H1 (cell line): ENCODE results near the gene CACNA2D1. TPM values are rescaled to one million over a fixed set of nuclear protein-coding genes. Genes with fewer than 3 reads are reported as not detected.

Source experiments
- CTCF ChIA-PET: fragments of 300-600 bp; sonication (Branson Sonifier 250); formaldehyde crosslinking; loops from one replicate; lab custom pipeline; 2021; ENCODE audit not compliant: partially characterized antibody; lab: Charles Lee
- POLR2A ChIA-PET: fragments of 300-600 bp; sonication (Branson Sonifier 250); formaldehyde crosslinking; loops from one replicate; lab custom pipeline; 2021; ENCODE audit warnings: inconsistent platforms; ENCODE audit not compliant: partially characterized antibody; lab: Charles Lee
- DNase-seq, 2 experiments: peaks; one replicate each; pipeline versions ENCODE4 v3.0.0 to v3.0.0-alpha.2; 2010 to 2022; ENCODE audit warnings: low spot score in 2 of 2, low read depth in 1 of 2, mixed read lengths in 1 of 2
- FAIRE-seq: peaks from 2 replicates; lab custom pipeline; 2011; peaks lifted over from hg19 to GRCh38; lab: Jason Lieb, UNC
- H2AFZ ChIP-seq: 2 replicates; pipeline ENCODE4 v1.8.1; 2012; ENCODE audit warnings: low read length, inconsistent platforms
- H2AK5ac ChIP-seq: 2 replicates; pipeline ENCODE4 v1.6.1; 2013; ENCODE audit warnings: low read depth, low read length
- H2BK120ac ChIP-seq: replicated peaks from 2 replicates; pipeline ENCODE3; 2013; ENCODE audit warnings: low read depth, low read length, inconsistent platforms
- H2BK12ac ChIP-seq: 2 replicates; pipeline ENCODE4 v1.6.1; 2013; ENCODE audit warnings: low read depth, low read length
- H2BK15ac ChIP-seq: 2 replicates; pipeline ENCODE4 v1.6.1; 2013; ENCODE audit warnings: low read length
- H2BK20ac ChIP-seq: 2 replicates; pipeline ENCODE4 v1.6.1; 2013; ENCODE audit warnings: low read length
- H2BK5ac ChIP-seq: 2 replicates; pipeline ENCODE4 v1.6.1; 2013; ENCODE audit warnings: low read depth, low read length
- H3K14ac ChIP-seq: 2 replicates; pipeline ENCODE4 v1.6.1; 2013; ENCODE audit warnings: inconsistent platforms; ENCODE audit not compliant: insufficient read length
- H3K18ac ChIP-seq: 2 replicates; pipeline ENCODE4 v1.6.1; 2013; ENCODE audit warnings: low read length; ENCODE audit errors: extremely low read depth
- H3K23ac ChIP-seq: 2 replicates; pipeline ENCODE4 v1.6.1; 2013; ENCODE audit warnings: inconsistent platforms; ENCODE audit not compliant: insufficient read length
- H3K23me2 ChIP-seq: 2 replicates; pipeline ENCODE4 v1.6.1; 2013; ENCODE audit warnings: low read depth, low read length
- H3K27ac ChIP-seq: 2 replicates; pipeline ENCODE4 v1.6.1; 2011; ENCODE audit warnings: low read depth, low read length, inconsistent platforms
- H3K27me3 ChIP-seq, 4 experiments: replicated peaks in 1 of 4; 1 replicate in 1 of 4; 2 replicates in 3 of 4; pipeline versions ENCODE4 v1.6.1 to v1.8.1; 2011 to 2013; ENCODE audit warnings: low read length in 3 of 4, mild to moderate bottlenecking in 3 of 4, inconsistent platforms in 2 of 4, mixed read lengths in 2 of 4, moderate library complexity in 1 of 4; ENCODE audit not compliant: control insufficient read depth in 3 of 4, insufficient read depth in 3 of 4; ENCODE audit errors: extremely low read depth in 1 of 4
- H3K36me3 ChIP-seq, 4 experiments: 2 replicates each; pipeline versions ENCODE4 v1.6.1 to v1.8.1; 2011 to 2013; ENCODE audit warnings: mild to moderate bottlenecking in 4 of 4, low read length in 3 of 4, moderate library complexity in 2 of 4, control low read depth in 1 of 4, inconsistent platforms in 1 of 4; ENCODE audit not compliant: insufficient read depth in 4 of 4, control insufficient read depth in 2 of 4
- H3K4ac ChIP-seq: replicated peaks from 2 replicates; pipeline ENCODE3; 2013; ENCODE audit warnings: low read length, low read depth, mixed read lengths, inconsistent platforms; ENCODE audit not compliant: insufficient read length
- H3K4me1 ChIP-seq, 4 experiments: replicated peaks in 1 of 4; 1 replicate in 1 of 4; 2 replicates in 3 of 4; pipeline versions ENCODE4 v1.6.1 to v1.8.1; 2011 to 2013; ENCODE audit warnings: low read length in 3 of 4, inconsistent platforms in 2 of 4, mixed read lengths in 1 of 4; ENCODE audit not compliant: insufficient read depth in 4 of 4, control insufficient read depth in 3 of 4
- H3K4me2 ChIP-seq, 2 experiments: 2 replicates each; pipeline versions ENCODE4 v1.6.1 to v1.8.1; 2011 to 2013; ENCODE audit warnings: low read depth in 2 of 2, low read length in 2 of 2, control low read depth in 1 of 2, inconsistent platforms in 1 of 2, mild to moderate bottlenecking in 1 of 2; ENCODE audit not compliant: insufficient read depth in 1 of 2
- H3K4me3 ChIP-seq, 4 experiments: fragments of 200-600, 300-600 bp in 1 of 4; sonication (generic), shearing (Covaris generic), sonication (Bioruptor Twin) in 1 of 4; 2 replicates each; pipeline versions ENCODE4 v1.5.1 to v1.8.1; 2011 to 2016; ENCODE audit warnings: low read length in 4 of 4, low read depth in 3 of 4, control low read depth in 2 of 4, inconsistent platforms in 2 of 4, mild to moderate bottlenecking in 2 of 4, mixed read lengths in 1 of 4, moderate library complexity in 1 of 4; ENCODE audit not compliant: insufficient read depth in 2 of 4; ENCODE audit errors: extremely low read depth in 1 of 4
- H3K56ac ChIP-seq: replicated peaks from 2 replicates; pipeline ENCODE3; 2013; ENCODE audit warnings: low read depth, mild to moderate bottlenecking, mixed read lengths, low read length, inconsistent platforms; ENCODE audit not compliant: insufficient read length
- H3K79me1 ChIP-seq: 2 replicates; pipeline ENCODE4 v1.6.1; 2013; ENCODE audit warnings: low read depth, low read length, control low read depth
- H3K79me2 ChIP-seq, 2 experiments: 2 replicates each; pipeline versions ENCODE4 v1.6.1 to v1.8.1; 2012 to 2013; ENCODE audit warnings: low read length in 2 of 2, mild to moderate bottlenecking in 2 of 2, inconsistent platforms in 1 of 2; ENCODE audit not compliant: insufficient read depth in 2 of 2, control insufficient read depth in 1 of 2
- H3K9ac ChIP-seq, 4 experiments: replicated peaks in 1 of 4; 1 replicate in 1 of 4; 2 replicates in 3 of 4; pipeline versions ENCODE4 v1.6.1 to v1.8.1; 2011 to 2013; ENCODE audit warnings: low read depth in 3 of 4, low read length in 3 of 4, control low read depth in 2 of 4, mild to moderate bottlenecking in 2 of 4, moderate library complexity in 2 of 4, inconsistent platforms in 1 of 4; ENCODE audit errors: extremely low read depth in 1 of 4
- H3K9me3 ChIP-seq, 2 experiments: 2 replicates each; pipeline versions ENCODE4 v1.6.1 to v1.8.1; 2012 to 2013; ENCODE audit warnings: mild to moderate bottlenecking in 2 of 2, moderate library complexity in 2 of 2, control low read depth in 1 of 2, inconsistent platforms in 1 of 2, low read depth in 1 of 2, low read length in 1 of 2, mixed read lengths in 1 of 2; ENCODE audit not compliant: insufficient read depth in 2 of 2
- H4K20me1 ChIP-seq, 2 experiments: replicated peaks in 1 of 2; 2 replicates each; pipeline versions ENCODE3 to v1.8.1; 2011 to 2013; ENCODE audit warnings: inconsistent platforms in 2 of 2, low read length in 2 of 2, mild to moderate bottlenecking in 1 of 2; ENCODE audit not compliant: insufficient read depth in 2 of 2, control insufficient read depth in 1 of 2
- H4K5ac ChIP-seq: 2 replicates; pipeline ENCODE4 v1.6.1; 2013; ENCODE audit warnings: low read length, low read depth, mixed read lengths, inconsistent platforms; ENCODE audit not compliant: insufficient read length
- H4K8ac ChIP-seq: 2 replicates; pipeline ENCODE4 v1.8.0; 2013; ENCODE audit warnings: mild to moderate bottlenecking, moderate library complexity, low read length, inconsistent platforms; ENCODE audit not compliant: insufficient read depth; ENCODE audit errors: extremely low read depth
- H4K91ac ChIP-seq: replicated peaks from 2 replicates; pipeline ENCODE3; 2013; ENCODE audit warnings: low read length, mixed read lengths, inconsistent platforms; ENCODE audit not compliant: insufficient read length
- BACH1 ChIP-seq: IDR thresholded peaks from 2 replicates; pipeline ENCODE4 v1.6.1; 2012; ENCODE audit warnings: low read length, improper control_type of control experiment
- CBX5 ChIP-seq: fragments of 300-800, 300-1000 bp; sonication (generic); IDR thresholded peaks from 2 replicates; pipeline ENCODE4 v1.7.1; 2016; ENCODE audit warnings: antibody characterized with exemption, low read length, low read depth
- CBX8 ChIP-seq: fragments of 300-800, 300-1000 bp; sonication (generic); IDR thresholded peaks from 2 replicates; pipeline ENCODE4 v1.7.1; 2016; ENCODE audit warnings: low read depth, low read length, borderline replicate concordance
- CHD1 ChIP-seq: IDR thresholded peaks from 2 replicates; pipeline ENCODE4 v1.6.1; 2012; ENCODE audit warnings: low read depth, low read length, improper control_type of control experiment
- CREB1 ChIP-seq: IDR thresholded peaks from 2 replicates; pipeline ENCODE4 v1.6.1; 2012; ENCODE audit warnings: inconsistent platforms
- CTBP2 ChIP-seq: IDR thresholded peaks from 2 replicates; pipeline ENCODE4 v1.7.0; 2011; ENCODE audit warnings: borderline replicate concordance, mild to moderate bottlenecking, moderate library complexity, mixed read lengths, low read length; ENCODE audit not compliant: insufficient read depth, insufficient read length
- HDAC6 ChIP-seq: IDR thresholded peaks from one replicate; pipeline ENCODE4 v1.7.1; 2012; ENCODE audit warnings: low read depth, mild to moderate bottlenecking, inconsistent platforms, low read length, moderate library complexity
- MAFK ChIP-seq: IDR thresholded peaks from 2 replicates; pipeline ENCODE4 v1.6.1; 2012; ENCODE audit warnings: low read depth, mild to moderate bottlenecking, improper control_type of control experiment, low read length
- POLR2A ChIP-seq, 2 experiments: IDR thresholded peaks; 1 replicate in 1 of 2; 2 replicates in 1 of 2; pipeline ENCODE4 v1.6.1; 2011; ENCODE audit warnings: low read depth in 2 of 2, low read length in 2 of 2, mild to moderate bottlenecking in 2 of 2; ENCODE audit errors: control extremely low read depth in 1 of 2
- SAP30 ChIP-seq: fragments of 300-600 bp; sonication (generic); IDR thresholded peaks from 2 replicates; pipeline ENCODE4 v1.7.1; 2012; ENCODE audit warnings: low read length, moderate library complexity, mild to moderate bottlenecking, inconsistent platforms; ENCODE audit not compliant: insufficient read depth, insufficient replicate concordance
- SIRT6 ChIP-seq: IDR thresholded peaks from one replicate; pipeline ENCODE4 v1.7.1; 2012; ENCODE audit warnings: low read length, inconsistent platforms
- SP2 ChIP-seq: IDR thresholded peaks from 2 replicates; pipeline ENCODE4 v1.6.1; 2012; ENCODE audit warnings: mild to moderate bottlenecking, low read length, inconsistent platforms
- TEAD4 ChIP-seq: IDR thresholded peaks from 2 replicates; pipeline ENCODE4 v1.6.1; 2012; ENCODE audit warnings: low read depth, low read length, inconsistent platforms, mixed read lengths
- WGBS, 2 experiments: shearing (Covaris generic) in 1 of 2; methylation state at CpG; one replicate each; pipeline versions ENCODE4 v1.1.6 to v1.1.7; 2013 to 2015; ENCODE audit warnings: low lambda C conversion rate in 2 of 2, mixed read lengths in 2 of 2, inconsistent platforms in 1 of 2, low coverage in 1 of 2, missing lambda C conversion rate in 1 of 2; ENCODE audit not compliant: insufficient replicate concordance in 2 of 2, insufficient coverage in 1 of 2, insufficient read length in 1 of 2; ENCODE audit errors: extremely low coverage in 1 of 2, missing lambda C conversion rate in 1 of 2; 5-methylcytosine and 5-hydroxymethylcytosine counted together
- polyA plus RNA-seq, 7 experiments: library from polyadenylated mRNA; depleted of rRNA in 3 of 7; stranded (reverse) in 5 of 7; unstranded in 2 of 7; fragments of >200 nt in 5 of 7; fragments of 200-250 nt in 2 of 7; gene quantifications; 1 replicate in 5 of 7; 2 replicates in 1 of 7; 4 replicates in 1 of 7; pipeline versions ENCODE4 v1.2.1 to v1.2.3, GENCODE V29; 2011 to 2013; ENCODE audit warnings: missing spikeins in 2 of 7, mixed read lengths in 2 of 7
- total RNA-seq: library from RNA; stranded (reverse); fragmentation: NEBNext Ultra II Directional; extraction: Animal tissue kit (Norgen Biotek cat#: 25700); gene quantifications from 2 replicates; pipeline ENCODE4 v1.2.1, GENCODE V29; 2021

CACNA2D1 gene
- total and polyA plus RNA-seq, 2 of the 8 experiments (the other 6 are each of a cell fraction or from before 2014, with no cell fraction given), result 4.3 to 27.3 TPM

DNA sequence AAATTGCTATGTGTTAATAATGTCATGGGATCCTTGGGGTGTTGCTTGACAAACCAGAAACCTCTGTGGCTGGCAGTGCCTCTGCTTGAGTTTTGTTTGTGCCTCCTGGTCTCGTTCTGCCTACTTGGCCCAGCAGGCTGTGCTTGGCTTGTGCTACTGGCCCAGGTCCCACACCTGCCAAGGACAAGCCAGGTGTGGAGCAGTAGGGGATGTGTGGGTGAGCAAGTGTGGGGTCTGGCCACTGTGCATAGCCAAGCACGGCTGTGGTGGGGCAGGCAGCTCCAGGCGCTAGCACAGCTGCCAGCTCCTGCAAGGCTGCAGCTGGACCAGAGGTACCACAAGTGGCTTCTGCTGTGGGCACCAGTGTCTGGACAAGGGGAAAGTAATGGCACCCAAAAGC lies 524.1 kb downstream of the CACNA2D1 start:
- H3K18ac ChIP-seq, result no peak overlapping the region
- FAIRE-seq (no peak), DNase-seq (no peak)
- H3K23ac ChIP-seq, result no peak overlapping the region
- no peaks in the 10 kb centered on the region for H3K79me2 ChIP-seq
- no peaks in the 10 kb centered on the region for H3K27me3 ChIP-seq
- no peak overlapping the region for H3K27ac ChIP-seq
- H4K20me1 ChIP-seq, result no peaks in the 10 kb centered on the region
- no peak overlapping the region for H4K91ac ChIP-seq
- 87% methylated on average over 3 of the region's 3 CpGs; no CpG with 5 or more reads in 1 of the 2 experiments for WGBS, 2 experiments
- no peaks in the 10 kb centered on the region for H3K4me1 ChIP-seq
- no peak overlapping the region for H4K5ac ChIP-seq
- no peak overlapping the region for H3K4me3 ChIP-seq
- no peak overlapping the region for H3K14ac ChIP-seq
- CTCF ChIA-PET, result interaction anchor here (0.5 to 1.1 kb wide), 2 partner anchors 129 to 420 kb away, joined by 3 read pairs; no protein-coding TSS in a partner anchor
- no peak overlapping the region for H2BK20ac ChIP-seq
- no peak overlapping the region for H3K56ac ChIP-seq
- no peaks in the 10 kb centered on the region for H3K79me1 ChIP-seq
- no peak overlapping the region for H3K4me2 ChIP-seq
- H2AFZ ChIP-seq, result no peak overlapping the region
- H3K23me2 ChIP-seq, result no peaks in the 10 kb centered on the region
- no peak overlapping the region; the same call in 1 of the 2 replicates for H2BK5ac ChIP-seq
- no peak overlapping the region for H2BK12ac ChIP-seq
- H3K9me3 ChIP-seq, result no peaks in the 10 kb centered on the region; a peak in 1 of 4 replicates
- H2BK15ac ChIP-seq, result no peak overlapping the region
- H3K4ac ChIP-seq, result no peak overlapping the region
- H4K8ac ChIP-seq, result no peak overlapping the region
- POLR2A ChIA-PET, result no interaction called here
- no peak overlapping the region for H3K9ac ChIP-seq
- TF ChIP-seq SP2 (no peak), BACH1 (no peak), CBX5 (no peak), MAFK (no peak), HDAC6 (no peak), POLR2A (IDR thresholded peaks at IDR 0.05; ENCODE audit: control extremely low read depth in 1 of 2, low read depth in 2 of 2, low read length in 2 of 2) (no peak), SIRT6 (no peak), SAP30 (no peak), CREB1 (no peak), CBX8 (no peak), CHD1 (no peak), TEAD4 (no peak), CTBP2 (no peak)
- H2BK120ac ChIP-seq, result no peak overlapping the region
- no peak overlapping the region for H2AK5ac ChIP-seq
- H3K36me3 ChIP-seq, result no peaks in the 10 kb centered on the region
